ENCODE measurements around the gene SCARB2. TPM values are rescaled to one million over a fixed set of nuclear protein-coding genes. Genes with fewer than 3 reads are reported as not detected.
"Not testable (repeated sequence)": the region's sequence is repeated elsewhere in the genome, so short reads cannot be mapped to it uniquely, and the experiment has no call there.

The SCARB2 gene
- polyA plus RNA-seq, 1 donor (not counting 4 experiments of a cell fraction or from before 2014, with no cell fraction given), result 72.2 TPM

DNA sequence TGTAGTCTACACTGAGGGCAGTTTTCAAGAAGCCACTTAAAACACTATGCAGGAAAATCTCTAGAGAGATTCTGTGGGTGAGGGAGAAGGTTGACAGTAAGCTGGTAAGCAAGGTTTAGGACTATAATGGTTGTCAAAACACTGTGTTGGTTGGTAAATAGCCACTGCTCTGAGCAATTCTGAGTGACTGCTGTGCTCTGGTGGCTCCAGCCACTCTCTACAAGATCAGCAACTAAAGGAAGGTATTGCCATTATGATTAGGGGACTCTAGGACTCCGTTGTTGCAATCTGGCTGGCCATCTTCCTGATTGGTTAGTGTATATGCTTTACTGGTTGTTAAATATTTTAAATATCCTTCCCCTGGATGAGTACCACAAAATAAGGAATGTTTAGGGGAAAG, 32.4 kb upstream of the SCARB2 start:
- FAIRE-seq, result no peak

DNA sequence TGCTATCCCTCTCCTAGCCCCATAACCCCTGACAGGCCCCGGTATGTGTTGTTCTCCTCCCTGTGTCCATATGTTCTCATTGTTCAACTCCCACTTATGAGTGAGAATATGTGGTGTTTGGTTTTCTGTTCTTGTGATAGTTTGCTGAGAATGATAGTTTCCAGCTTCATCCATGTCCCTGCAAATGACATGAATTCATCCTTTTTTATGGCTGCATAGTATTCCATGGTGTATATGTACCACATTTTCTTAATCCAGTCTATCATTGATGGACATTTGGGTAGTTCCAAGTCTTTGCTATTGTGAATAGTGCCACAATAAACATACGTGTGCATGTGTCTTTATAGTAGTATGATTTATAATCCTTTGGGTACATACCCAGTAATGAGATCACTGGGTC, 30.3 kb upstream of the SCARB2 start:
- dilution Hi-C loops (cut with MboI; ENCODE audit: extremely low pct_ligation_motif_present, low sequenced_read_pairs); H3K9ac ChIP-seq (ENCODE audit: control insufficient read depth, extremely low read depth, insufficient read depth, low read length); H3K27ac ChIP-seq (ENCODE audit: control insufficient read depth, insufficient read depth, low read length); H3K36me3 ChIP-seq (ENCODE audit: control insufficient read depth in 2 of 2, extremely low read depth in 1 of 2, insufficient read depth in 2 of 2, low read length in 2 of 2); H3K4me3 ChIP-seq (ENCODE audit: control insufficient read depth in 2 of 3, extremely low read depth in 1 of 3, insufficient read depth in 2 of 3, low read depth in 1 of 3, low read length in 3 of 3); H3K9me1 ChIP-seq (ENCODE audit: control insufficient read depth, extremely low read depth, insufficient read depth, low read length); FAIRE-seq; H4K20me1 ChIP-seq (ENCODE audit: control insufficient read depth, extremely low read depth, insufficient read depth, low read length); H3K79me2 ChIP-seq (ENCODE audit: control insufficient read depth, insufficient read depth, low read length); H3K4me1 ChIP-seq (ENCODE audit: control insufficient read depth, extremely low read depth, insufficient read depth, low read length); H3K4me2 ChIP-seq (ENCODE audit: control insufficient read depth, extremely low read depth, insufficient read depth, low read depth, low read length); DNase-seq (ENCODE audit: low read depth, low spot score); H3K9me3 ChIP-seq (ENCODE audit: control insufficient read depth, low read depth, low read length); H2AFZ ChIP-seq (ENCODE audit: control insufficient read depth, low read length): not testable (repeated sequence)
- peaks cover 12% of the 10 kb centered on the region for H3K27me3 ChIP-seq (ENCODE audit: control insufficient read depth, extremely low read depth, insufficient read depth, low read length)

More for the DNA sequence above, 32.4 kb upstream of the SCARB2 start:
- Histone ChIP-seq H2AFZ (ENCODE audit: control insufficient read depth, low read length) (no peak overlapping the region), H3K79me2 (ENCODE audit: control insufficient read depth, insufficient read depth, low read length) (no peaks in the 10 kb centered on the region), H3K9me1 (ENCODE audit: control insufficient read depth, extremely low read depth, insufficient read depth, low read length) (no peaks in the 10 kb centered on the region), H3K4me1 (ENCODE audit: control insufficient read depth, extremely low read depth, insufficient read depth, low read length) (peaks cover 2% of the 10 kb centered on the region), H3K4me3 (ENCODE audit: control insufficient read depth in 2 of 3, extremely low read depth in 1 of 3, insufficient read depth in 2 of 3, low read depth in 1 of 3, low read length in 3 of 3) (no peak overlapping the region), H3K27me3 (ENCODE audit: control insufficient read depth, extremely low read depth, insufficient read depth, low read length) (peaks cover 23% of the 10 kb centered on the region), H3K36me3 (ENCODE audit: control insufficient read depth in 2 of 2, extremely low read depth in 1 of 2, insufficient read depth in 2 of 2, low read length in 2 of 2) (no peaks in the 10 kb centered on the region), H3K4me2 (ENCODE audit: control insufficient read depth, extremely low read depth, insufficient read depth, low read depth, low read length) (no peak overlapping the region), H3K27ac (ENCODE audit: control insufficient read depth, insufficient read depth, low read length) (no peak overlapping the region), H3K9me3 (ENCODE audit: control insufficient read depth, low read depth, low read length) (no peaks in the 10 kb centered on the region), H3K9ac (ENCODE audit: control insufficient read depth, extremely low read depth, insufficient read depth, low read length) (no peak overlapping the region), H4K20me1 (ENCODE audit: control insufficient read depth, extremely low read depth, insufficient read depth, low read length) (peaks cover 1% of the 10 kb centered on the region)
- dilution Hi-C loops (cut with MboI; ENCODE audit: extremely low pct_ligation_motif_present, low sequenced_read_pairs), result no loop called here
- TF ChIP-seq, protein P1, sequence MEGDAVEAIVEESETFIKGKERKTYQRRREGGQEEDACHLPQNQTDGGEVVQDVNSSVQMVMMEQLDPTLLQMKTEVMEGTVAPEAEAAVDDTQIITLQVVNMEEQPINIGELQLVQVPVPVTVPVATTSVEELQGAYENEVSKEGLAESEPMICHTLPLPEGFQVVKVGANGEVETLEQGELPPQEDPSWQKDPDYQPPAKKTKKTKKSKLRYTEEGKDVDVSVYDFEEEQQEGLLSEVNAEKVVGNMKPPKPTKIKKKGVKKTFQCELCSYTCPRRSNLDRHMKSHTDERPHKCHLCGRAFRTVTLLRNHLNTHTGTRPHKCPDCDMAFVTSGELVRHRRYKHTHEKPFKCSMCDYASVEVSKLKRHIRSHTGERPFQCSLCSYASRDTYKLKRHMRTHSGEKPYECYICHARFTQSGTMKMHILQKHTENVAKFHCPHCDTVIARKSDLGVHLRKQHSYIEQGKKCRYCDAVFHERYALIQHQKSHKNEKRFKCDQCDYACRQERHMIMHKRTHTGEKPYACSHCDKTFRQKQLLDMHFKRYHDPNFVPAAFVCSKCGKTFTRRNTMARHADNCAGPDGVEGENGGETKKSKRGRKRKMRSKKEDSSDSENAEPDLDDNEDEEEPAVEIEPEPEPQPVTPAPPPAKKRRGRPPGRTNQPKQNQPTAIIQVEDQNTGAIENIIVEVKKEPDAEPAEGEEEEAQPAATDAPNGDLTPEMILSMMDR (optimal IDR thresholded peaks at IDR 0.05 in 1 of 3, IDR thresholded peaks at IDR 0.05 in 1 of 3, conservative IDR thresholded peaks at IDR 0.05 in 1 of 3; ENCODE audit: extremely low read depth in 1 of 3, insufficient read depth in 2 of 3, low read length in 3 of 3), result no peak
- no peak for TF ChIP-seq EZH2 (IDR thresholded peaks at IDR 0.05; ENCODE audit: low read length)
- no peak for DNase-seq (ENCODE audit: low read depth, low spot score)

DNA sequence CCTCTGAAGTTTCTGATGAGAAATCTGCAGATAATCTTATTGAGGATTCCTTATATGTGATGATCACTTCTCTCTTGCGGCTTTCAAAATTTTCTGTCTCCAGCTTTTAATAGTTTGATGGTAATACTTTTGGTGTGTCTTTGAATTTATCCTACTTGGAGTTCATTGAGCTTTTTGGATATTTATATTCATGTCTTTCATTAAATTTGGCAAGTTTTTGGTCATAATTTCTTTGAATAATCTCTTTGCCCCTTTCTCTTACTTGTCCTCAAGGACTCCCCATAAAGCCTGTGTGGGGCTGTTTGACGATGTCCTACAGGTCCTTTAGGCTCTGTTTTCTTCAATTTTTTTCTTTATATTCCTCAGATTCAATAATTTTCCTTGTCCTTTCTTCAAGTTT, 26.6 kb upstream of the SCARB2 start:
- Histone ChIP-seq H3K4me3 (ENCODE audit: control insufficient read depth in 2 of 3, extremely low read depth in 1 of 3, insufficient read depth in 2 of 3, low read depth in 1 of 3, low read length in 3 of 3) (no peak overlapping the region), H3K9me1 (ENCODE audit: control insufficient read depth, extremely low read depth, insufficient read depth, low read length) (no peaks in the 10 kb centered on the region), H3K79me2 (ENCODE audit: control insufficient read depth, insufficient read depth, low read length) (no peaks in the 10 kb centered on the region), H3K4me2 (ENCODE audit: control insufficient read depth, extremely low read depth, insufficient read depth, low read depth, low read length) (no peak overlapping the region), H3K27me3 (ENCODE audit: control insufficient read depth, extremely low read depth, insufficient read depth, low read length) (peaks cover 2% of the 10 kb centered on the region), H3K9me3 (ENCODE audit: control insufficient read depth, low read depth, low read length) (peaks cover 4% of the 10 kb centered on the region), H2AFZ (ENCODE audit: control insufficient read depth, low read length) (no peak overlapping the region), H3K4me1 (ENCODE audit: control insufficient read depth, extremely low read depth, insufficient read depth, low read length) (peaks cover 9% of the 10 kb centered on the region), H3K36me3 (ENCODE audit: control insufficient read depth in 2 of 2, extremely low read depth in 1 of 2, insufficient read depth in 2 of 2, low read length in 2 of 2) (no peaks in the 10 kb centered on the region), H4K20me1 (ENCODE audit: control insufficient read depth, extremely low read depth, insufficient read depth, low read length) (no peaks in the 10 kb centered on the region), H3K27ac (ENCODE audit: control insufficient read depth, insufficient read depth, low read length) (no peak overlapping the region), H3K9ac (ENCODE audit: control insufficient read depth, extremely low read depth, insufficient read depth, low read length) (no peak overlapping the region)
- FAIRE-seq, result no peak
- dilution Hi-C loops (cut with MboI; ENCODE audit: extremely low pct_ligation_motif_present, low sequenced_read_pairs), result no loop called here
- DNase-seq (ENCODE audit: low read depth, low spot score), result no peak
- TF ChIP-seq, protein P1 (optimal IDR thresholded peaks at IDR 0.05 in 1 of 3, IDR thresholded peaks at IDR 0.05 in 1 of 3, conservative IDR thresholded peaks at IDR 0.05 in 1 of 3; ENCODE audit: extremely low read depth in 1 of 3, insufficient read depth in 2 of 3, low read length in 3 of 3), result no peak
- no peak for TF ChIP-seq EZH2 (IDR thresholded peaks at IDR 0.05; ENCODE audit: low read length)

Data from keratinocyte (primary cell).